ENCODE data around the gene TBC1D7.
A peak's percentile ranks its signal among the peaks of the same experiment; 100 is the strongest.

TBC1D7 gene

DNA sequence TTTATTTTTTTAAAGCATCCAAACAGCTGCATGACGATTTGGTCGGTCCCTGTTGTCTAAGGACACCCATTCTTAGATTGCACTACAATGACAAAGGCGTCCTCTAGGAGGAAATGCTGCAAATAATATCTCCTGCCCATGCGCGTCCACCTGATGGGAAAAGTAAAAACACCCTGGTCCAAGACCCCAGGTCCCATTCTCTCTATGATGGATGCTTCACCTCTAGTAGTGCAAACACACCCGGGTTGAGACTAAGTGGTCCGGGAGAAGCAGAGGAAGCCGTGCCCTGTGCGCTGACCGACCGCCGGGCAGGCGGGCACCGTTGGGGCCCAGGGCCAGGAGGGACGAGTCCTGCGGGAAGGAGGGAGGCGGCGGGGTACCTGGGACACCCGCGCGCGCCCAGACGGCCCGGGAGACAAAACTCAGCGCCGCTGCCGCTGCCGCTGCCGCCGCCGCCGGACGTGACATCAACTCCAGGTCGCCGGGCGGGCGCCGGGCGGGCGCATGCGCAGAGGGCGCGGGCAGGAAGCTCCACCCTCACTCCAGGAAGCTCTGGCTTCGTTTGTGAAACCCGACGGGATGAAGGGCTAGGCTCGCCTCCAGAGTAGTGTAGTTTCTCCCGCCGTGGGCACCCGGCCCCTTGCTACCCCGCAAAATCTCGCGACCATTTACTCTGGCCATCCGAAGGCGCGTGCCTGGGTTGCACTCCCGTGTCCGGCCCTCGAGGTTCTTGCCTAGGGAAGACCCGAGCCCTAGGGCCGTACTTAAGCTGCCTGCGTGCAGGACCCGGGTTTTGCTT lies at the start of gene TBC1D7:
Gene TBC1D7, minus strand, starts transcription at position 462 of the 799 bp plus-strand sequence. CDS start 1,639 bp downstream, outside the sequence.
- peak; percentile 83 to 89 for DNase-seq (ENCODE audit: low read depth in 1 of 2, low spot score in 1 of 2)

DNA sequence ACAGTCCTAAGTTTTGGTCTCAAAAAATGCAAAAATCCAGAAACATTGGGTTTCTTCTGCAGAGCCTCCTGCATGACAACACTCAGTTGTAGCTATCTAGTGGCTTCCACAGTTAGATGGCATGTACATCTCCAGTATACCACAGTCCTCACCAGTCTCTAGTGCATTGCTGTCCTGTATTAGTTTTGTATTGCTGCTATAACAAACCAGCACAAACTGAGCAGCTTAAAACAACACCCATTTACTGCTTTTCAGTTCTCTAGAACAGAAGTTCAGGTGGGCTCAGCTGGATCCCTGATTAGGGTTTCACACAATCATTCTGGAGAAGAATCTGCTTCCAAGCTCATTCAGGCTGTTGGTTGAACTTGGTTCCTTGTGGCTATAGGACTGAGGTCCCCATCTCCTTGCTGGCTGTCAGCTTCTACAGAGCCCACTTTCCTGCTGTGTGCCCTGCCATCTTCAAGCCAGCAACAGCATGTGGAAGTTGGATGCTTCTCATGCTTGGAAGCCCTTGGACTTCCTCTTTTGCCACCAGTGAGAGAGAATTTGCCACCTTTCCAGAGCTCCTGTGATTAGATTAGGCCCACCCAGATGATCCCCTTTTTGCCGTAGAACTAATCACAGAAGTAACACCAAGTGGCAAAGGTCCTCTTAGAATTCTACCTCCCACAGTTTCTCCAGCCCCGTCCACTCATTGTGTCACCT lies 48.9 kb upstream of the TBC1D7 start:
- DNase-seq (ENCODE audit: low read depth in 1 of 2, low spot score in 1 of 2): no peak

DNA sequence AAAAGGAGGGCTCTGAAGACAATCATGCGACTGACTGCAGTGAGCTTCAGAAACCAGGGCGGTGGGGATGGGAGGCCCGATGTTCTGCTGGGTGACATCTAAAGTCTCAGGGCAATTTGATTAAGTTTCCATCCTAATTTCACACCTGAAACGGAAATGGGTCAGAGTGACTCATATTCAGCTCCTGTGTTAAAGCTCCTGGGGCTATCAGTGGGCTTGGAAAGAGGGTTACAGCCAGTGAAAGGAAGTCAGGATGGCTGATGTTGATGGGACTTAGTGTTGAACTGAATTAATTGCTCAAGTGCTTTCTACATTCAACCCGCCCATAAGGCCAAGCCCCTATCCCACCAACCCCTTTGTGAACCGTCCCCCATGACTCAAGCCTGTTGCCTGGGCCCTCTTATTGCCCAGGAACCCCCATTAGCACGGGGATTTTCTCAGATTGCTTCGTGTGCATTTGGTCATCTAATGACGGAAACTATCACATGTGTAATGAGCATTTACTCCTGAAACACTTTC lies 47.1 kb upstream of the TBC1D7 start:
- DNase-seq (ENCODE audit: low read depth in 1 of 2, low spot score in 1 of 2): no peak

DNA sequence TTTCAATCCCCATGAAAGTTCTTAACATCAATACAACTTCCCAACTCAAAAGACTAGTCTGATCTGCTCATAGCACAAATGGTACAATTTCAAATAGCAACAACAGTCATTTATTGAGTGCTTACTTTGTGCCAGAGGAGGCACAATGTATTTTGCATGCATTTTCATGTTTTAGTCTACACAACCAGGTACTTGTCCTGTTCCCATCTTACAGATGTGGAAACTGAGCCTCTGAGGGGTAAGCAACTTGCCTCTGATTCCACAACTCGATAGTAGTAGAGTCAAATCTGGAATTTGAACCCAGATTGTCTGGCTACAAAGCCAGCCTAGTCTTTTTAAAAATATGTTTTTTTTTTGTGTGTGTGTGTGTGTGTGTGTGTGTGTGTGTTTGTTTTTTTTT lies 45.6 kb upstream of the TBC1D7 start:
- no peak for DNase-seq (ENCODE audit: low read depth in 1 of 2, low spot score in 1 of 2)

DNA sequence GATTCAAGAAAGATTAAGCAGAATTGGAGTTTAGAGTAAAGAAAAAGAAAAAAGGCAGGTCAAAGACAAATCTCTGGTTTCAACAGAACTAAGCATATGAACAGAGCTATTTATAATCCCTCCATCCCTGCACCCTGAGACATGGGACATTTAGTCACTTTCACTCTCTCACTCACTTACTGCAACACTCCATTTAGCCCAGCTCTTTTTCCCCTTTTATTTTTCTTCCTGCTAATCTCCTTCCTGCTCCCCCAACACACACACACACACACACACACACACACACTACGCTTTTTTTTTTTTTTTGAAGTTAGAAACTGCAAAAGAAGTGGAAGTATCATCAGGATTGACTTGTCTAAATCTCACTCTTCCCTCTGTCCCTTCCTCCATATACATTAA lies 45.1 kb upstream of the TBC1D7 start:
- no peak for DNase-seq (ENCODE audit: low read depth in 1 of 2, low spot score in 1 of 2)

DNA sequence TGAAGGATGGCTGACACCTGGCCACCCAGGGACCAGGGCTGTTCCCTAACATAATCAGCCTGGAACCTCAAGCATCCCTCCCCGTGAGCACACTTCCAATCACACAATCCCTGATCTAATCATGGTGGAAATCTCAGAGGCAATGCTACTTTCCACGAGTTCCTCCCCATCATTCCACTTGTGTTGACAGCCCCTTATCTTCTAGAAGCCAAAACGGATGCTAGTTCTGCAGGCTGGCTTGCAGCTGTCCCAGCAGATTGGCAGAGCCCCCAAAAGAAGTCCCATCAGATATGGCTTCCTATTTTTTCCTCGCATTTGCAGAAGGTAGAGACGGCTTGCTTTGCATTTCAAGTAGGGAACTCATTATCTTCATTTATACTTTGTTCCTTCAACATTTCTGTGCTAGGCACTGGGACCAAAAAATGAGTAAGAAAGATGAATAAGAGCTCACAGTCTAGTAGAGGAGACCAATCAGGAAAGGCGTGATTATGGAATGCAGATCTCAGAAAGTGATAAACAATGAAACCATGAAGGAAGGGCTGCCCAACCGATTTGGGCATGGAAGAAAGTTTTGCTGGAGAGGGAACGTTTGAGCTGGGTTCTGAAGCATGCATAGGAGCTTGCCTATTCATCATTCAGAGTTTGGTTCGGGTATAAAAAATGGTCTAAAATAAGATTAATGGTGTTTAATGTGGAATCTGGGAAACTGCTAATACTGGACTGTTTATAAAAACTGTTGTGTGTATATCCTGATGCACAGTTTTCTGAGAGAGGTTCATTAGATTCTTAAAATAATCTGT lies 44.6 kb upstream of the TBC1D7 start:
- DNase-seq (ENCODE audit: low read depth in 1 of 2, low spot score in 1 of 2): no peak

DNA sequence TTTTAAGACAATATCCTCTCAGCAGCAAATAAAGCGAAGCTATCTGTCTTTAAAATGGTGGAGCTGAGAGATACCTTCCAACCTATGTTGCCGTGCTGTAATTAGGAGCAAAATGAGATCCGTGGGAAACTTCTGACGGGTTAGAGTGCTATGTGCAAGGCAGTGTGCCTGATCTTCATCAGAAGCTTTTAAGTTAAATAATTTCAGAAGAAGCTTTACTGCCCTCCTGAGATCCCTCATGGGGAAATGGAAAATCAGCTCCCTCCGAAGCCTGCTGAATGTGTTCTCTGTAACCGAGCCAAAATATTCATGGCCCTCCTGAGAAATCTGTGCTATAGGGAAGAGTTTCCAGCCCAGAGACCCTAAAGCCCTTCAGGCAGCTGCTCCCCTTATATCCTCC lies 43.7 kb upstream of the TBC1D7 start:
- no peak for DNase-seq (ENCODE audit: low read depth in 1 of 2, low spot score in 1 of 2)

DNA sequence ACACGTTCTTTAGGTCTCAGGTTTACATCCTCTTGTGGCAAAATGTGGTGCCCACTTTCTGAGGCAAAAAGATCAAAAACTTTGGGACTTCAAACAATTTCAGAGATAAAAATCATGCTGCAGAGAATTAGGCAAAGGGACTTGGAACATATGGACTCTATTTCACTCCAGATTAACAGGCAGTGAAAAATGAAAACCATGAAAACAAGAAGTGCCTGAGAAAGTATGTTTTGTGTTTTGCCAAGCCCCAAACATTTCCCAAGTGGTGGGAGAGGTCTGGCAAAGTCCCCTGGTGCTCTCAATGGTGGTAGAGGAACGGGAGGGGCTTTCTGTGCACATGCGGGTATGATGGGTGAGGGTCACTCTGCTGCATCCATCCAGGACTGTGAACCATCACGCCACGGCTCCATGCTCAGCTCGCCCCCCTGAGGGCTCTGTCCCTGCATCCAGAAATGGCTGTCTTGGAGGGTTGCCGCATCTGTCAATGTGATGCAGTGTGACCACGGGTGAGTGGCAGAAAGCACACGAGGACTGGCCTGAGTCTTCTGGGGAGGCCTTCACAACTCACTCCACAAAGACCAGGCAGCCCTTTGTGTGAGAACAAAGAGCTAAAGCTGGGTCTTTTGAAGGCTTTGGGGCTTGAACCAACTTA lies 43.2 kb upstream of the TBC1D7 start:
- DNase-seq (ENCODE audit: low read depth in 1 of 2, low spot score in 1 of 2): no peak

DNA sequence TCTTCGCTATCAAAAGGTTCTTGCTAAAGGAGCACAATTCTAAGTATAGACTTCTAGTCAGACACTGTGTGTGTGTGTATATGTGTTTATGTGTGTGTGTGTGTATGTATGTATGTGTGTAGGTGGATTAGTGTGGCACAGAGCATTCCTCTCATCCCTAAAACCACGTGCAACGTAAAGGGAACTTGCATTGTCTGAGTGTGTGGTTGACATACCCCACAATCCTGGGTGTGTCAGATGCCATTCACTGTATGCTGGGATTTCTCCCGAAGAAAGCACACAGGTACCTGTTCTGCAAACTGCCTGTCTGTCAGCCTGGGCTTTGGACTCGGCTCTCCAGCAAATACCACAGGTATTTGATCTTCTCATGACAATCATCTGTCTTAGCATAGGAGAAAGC lies 42.3 kb upstream of the TBC1D7 start:
- no peak for DNase-seq (ENCODE audit: low read depth in 1 of 2, low spot score in 1 of 2)

DNA sequence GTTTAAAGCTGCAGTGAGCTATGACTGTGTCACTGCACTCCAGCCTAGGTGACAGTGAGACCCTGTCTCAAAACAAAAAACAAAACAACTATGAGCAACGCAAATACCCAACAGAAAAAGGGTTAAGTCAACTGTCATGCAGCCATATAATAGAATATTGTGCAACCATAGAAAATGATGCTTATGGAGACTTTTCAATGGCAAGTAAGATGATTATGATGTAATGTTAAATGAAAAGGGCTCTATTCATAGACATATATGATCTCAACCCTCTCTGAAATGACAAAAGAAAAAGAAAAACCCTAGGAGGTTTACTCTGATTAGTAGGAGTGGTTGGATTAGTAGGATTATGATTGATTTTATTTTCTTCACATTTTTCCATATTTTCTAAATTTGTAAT lies 41.3 kb upstream of the TBC1D7 start:
- DNase-seq (ENCODE audit: low read depth in 1 of 2, low spot score in 1 of 2): no peak

DNA sequence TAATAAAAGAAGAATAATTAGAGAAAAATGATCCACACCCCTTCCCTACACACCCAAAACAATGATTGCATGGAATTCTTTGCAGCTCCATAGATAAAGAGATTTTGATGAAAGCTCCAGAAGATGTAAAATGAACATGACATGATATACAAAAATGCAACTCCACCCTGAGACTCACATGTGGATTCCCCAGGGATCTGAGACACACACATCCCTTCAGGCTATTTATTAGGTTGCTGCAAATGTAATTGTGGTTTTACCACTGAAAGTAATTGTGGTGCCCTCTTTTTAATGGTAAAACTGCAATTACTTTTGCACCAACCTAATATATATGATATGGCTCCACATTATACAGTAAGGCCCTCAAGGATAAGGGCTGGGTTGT lies 40.4 kb upstream of the TBC1D7 start:
- DNase-seq (ENCODE audit: low read depth in 1 of 2, low spot score in 1 of 2): no peak

DNA sequence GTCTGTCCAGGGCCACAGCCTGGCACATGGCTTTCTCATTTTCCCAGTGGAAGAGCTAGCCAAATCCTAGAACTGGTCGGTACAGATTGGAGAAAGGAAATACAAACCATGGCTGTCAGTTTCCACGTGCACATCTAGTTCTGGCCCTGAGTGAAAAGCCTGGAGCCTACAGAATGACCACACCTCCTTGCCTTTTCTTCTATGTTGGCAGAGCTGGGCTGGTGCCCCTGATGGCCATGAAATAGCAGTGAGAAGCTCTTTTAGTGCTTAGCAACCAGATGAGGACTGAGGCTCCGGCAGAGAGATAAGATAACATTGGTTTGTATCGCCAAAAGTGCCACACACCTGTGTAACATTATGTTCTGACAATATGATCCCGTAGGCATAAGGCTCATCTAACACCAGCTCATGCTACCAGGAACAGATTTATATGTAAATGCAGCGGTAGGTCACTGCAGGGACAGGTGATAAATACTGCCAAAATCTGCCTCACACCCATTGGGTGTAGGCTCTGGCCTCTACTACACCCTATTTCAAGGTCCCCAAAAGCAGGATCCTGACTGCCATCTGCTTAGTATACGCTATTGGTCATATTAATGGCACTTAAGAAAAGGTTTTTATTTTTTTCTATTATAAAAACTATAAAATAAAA lies 39.9 kb upstream of the TBC1D7 start:
- no peak for DNase-seq (ENCODE audit: low read depth in 1 of 2, low spot score in 1 of 2)

DNA sequence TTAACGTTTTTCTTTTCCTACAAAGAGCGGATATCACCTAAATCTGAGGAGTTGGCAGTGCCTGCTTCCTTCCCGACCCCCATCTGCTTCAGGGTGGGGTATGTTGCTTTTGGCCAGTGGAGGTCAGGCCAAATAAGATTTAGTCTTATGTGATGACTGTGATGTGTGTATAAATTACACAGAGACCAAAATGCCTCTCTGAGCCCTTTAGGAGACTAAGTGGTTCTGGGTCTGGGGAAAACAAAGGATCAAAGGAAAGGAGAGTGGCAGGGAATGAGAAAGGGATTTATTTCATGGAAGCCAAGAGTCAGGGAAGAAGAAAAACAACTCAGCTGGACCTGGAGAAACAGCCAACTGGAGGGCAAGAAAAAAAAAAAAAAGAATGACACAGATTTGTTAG lies 39.1 kb upstream of the TBC1D7 start:
- no peak for DNase-seq (ENCODE audit: low read depth in 1 of 2, low spot score in 1 of 2)

DNA sequence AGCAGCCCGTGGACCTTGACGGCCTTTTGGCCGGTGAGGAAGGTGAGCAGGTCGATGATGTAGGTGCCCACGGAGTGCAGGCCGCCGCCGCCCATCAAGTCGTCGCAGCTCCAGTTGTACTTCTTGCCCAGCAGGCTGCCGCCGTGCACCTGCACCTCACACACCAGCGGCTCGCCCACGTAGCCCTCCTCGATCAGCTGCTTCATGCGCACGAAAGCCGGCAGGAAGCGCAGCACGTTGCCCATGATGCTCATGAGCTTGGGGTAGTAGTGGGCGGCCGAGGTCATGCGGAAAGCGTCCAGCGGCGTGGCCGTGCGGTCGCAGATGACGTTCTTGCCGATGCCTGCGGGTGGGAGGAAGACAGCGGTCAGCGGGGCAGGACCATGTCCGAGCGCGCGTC lies 37.0 kb upstream of the TBC1D7 start:
- no peak for DNase-seq (ENCODE audit: low read depth in 1 of 2, low spot score in 1 of 2)

DNA sequence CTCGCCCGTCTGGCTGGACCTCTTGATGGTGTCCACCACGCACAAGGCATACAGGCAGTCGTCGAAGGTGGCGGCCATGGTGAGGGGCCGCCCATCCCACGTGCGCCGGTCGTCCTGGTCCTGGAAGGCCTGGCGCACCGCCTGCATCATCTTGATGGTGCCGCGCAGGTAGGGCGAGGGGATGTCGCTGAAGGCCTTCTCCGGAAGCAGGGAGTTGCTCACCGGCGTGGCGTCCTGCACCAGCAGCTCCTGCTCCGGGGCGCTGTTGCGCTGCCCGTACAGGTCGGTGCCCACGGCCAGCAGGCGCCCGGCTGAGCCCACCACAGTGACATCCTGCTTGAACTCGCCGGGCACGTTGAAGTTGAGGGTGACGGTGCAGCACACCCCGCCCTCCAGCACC lies 36.5 kb upstream of the TBC1D7 start:
- DNase-seq (ENCODE audit: low read depth in 1 of 2, low spot score in 1 of 2): no peak

DNA sequence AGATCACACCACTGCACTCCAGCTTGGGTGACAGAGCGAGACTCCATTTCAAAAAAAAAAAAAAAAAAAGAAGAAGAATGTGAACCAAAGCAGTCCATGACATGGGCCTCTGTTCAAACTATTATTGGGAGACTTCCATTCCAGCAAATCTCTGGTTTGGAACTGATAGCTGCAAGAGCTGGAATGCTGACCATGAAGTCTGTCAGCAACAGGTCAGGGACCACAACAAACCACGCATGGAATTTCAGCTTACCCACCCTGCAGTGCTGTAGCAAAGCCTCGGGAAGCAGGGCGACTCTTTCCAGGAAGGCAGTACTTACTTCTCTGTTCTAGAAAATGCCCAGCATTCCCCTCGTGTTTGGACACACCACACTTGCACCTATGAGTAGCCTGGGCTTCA lies 34.1 kb upstream of the TBC1D7 start:
- DNase-seq (ENCODE audit: low read depth in 1 of 2, low spot score in 1 of 2): no peak

DNA sequence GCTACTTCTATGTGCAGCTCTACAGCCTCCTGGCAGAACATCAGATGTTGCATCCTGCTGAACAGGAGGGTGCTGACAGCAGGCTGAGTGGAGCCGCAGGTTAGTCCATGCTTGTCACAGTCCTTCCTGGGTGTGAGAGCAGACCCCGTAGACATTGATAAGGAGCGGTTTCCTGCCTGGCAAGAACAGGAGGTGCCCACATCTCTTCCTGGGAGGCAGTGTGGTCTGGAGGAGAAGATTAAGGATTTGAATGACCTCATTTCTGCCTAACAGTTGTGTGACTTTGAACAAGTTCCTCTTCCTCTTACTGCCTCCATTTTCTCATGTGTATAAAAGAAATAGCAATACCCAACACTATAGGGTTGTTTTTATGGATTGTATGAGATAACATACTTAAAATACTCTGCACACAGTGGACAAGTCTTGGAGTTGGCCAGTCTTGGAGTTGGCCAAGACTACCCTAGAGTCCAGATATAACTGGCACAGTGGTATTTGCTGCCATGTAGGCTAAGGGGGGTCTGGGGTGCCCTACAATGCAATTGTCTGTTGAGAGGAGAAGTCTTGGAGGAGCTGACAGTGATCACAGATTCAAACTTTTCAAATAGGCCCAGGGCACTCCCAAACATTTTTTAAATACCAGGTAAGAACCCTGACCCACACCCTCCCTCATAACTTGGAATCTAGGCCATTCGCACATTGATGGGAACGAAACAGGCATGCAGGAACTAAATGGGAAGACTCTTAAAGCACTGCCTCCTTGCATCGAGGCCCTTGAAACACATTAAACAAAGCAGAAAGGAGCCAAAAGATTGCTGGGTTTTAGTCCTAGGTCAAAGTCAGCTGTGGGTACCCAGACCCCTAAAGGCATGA lies 32.6 kb upstream of the TBC1D7 start:
- no peak for DNase-seq (ENCODE audit: low read depth in 1 of 2, low spot score in 1 of 2)

DNA sequence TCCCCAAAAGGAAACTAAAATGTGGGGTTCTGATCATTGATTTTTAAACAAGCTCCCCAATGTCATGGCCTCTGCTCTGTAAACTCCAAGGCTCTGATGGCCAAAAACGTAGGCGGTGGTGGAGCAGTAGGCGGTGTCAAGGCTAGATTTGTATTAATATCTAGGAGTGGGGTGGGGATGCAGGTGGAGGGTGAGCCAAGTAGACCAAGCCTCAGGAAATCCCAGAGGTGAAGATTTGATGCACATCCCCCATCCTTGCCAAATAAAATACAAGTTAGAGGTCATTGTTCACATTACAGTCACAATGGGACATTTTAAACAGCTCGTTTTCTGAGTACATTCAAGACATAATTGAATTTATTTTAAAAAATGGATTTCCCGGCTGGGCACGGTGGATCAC lies 30.9 kb upstream of the TBC1D7 start:
- DNase-seq (ENCODE audit: low read depth in 1 of 2, low spot score in 1 of 2): no peak

DNA sequence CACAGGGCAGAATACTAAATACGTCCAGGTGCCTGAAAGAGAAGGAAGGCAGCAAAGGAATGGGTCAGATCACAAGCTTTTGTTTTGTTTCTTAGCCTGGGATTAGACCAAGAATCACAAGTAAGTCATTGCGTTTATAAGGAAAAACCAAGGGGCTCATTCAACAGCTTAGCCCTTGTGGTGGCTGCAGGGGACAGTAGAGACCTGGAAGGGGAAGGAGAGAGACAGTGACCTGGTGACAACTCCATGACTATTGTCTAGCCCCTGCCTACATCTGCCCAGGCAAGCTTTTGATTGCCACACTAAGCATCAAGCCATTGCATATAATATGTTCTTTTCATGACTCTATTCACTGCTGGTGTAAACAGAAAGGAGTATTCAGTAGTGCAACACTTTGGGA lies 30.2 kb upstream of the TBC1D7 start:
- no peak for DNase-seq (ENCODE audit: low read depth in 1 of 2, low spot score in 1 of 2)

DNA sequence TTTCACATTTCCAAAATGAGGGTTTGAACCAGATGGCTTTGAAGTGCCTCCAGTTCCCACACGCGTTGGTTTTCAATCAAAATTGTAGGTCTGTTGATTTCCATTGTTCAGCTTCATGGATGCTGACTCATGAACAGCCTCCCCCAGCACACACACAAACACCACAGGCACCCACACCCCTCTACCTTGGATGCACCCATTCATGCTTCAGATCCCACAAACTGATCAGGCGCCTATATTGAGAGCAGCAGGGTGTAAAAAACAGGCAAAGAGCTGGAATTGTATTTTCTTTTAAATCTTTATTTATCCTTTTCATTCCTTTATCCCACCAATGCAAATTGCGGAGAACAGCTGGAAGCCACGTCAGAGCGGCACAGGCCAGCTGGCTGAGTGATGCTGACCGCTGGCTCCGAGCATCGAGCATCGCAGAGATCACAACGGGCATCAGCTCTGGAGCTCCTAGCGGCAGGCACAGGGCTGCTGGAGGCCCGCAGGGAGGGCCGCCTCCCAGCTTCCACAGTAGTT lies 29.3 kb upstream of the TBC1D7 start:
- DNase-seq (ENCODE audit: low read depth in 1 of 2, low spot score in 1 of 2): no peak

Data from activated T-helper 1 cell treated with anti-CD3 and anti-CD28 coated beads, Interleukin-2, amount 50 U/mL, for 16 hours (primary cell).